Suppressor macrophage (primary cell): Measurements from ENCODE around the gene UQCRH.
A peak's percentile ranks its signal among the peaks of the same experiment; 100 is the strongest.
"Not testable (repeated sequence)": the region's sequence is repeated elsewhere in the genome, so short reads cannot be mapped to it uniquely, and the experiment has no call there.

Experiments used
- DNase-seq, 4 experiments: peaks; one replicate each; pipeline ENCODE4 v3.0.0-alpha.2; 2020 to 2022

Gene UQCRH

GRCh38 chr1:46300673-46301405 is 2.7 kb upstream of the UQCRH start:
- peak in 3 of 4 experiments; percentile 20 to 31 (median 20) for DNase-seq

- peak; percentile 9 to 49 (median 44) for DNase-seq
Observed at GRCh38 chr1:46301406-46301807, 2.1 kb upstream of the UQCRH start.

- DNase-seq = peak; percentile 62 to 80 (median 70)
Observed at GRCh38 chr1:46301808-46302640, 1.5 kb upstream of the UQCRH start.

GRCh38 chr1:46302641-46303037 is 859 bp upstream of the UQCRH start:
- peak; percentile 25 to 67 (median 42) for DNase-seq

- no peak for DNase-seq
Observed at GRCh38 chr1:46303872-46304326, 401 bp downstream of the UQCRH start.

- DNase-seq = no peak
Observed at GRCh38 chr1:46306159-46306530, 2.6 kb downstream of the UQCRH start.

GRCh38 chr1:46309401-46310159 is 6.1 kb downstream of the UQCRH start:
- no peak for DNase-seq

- DNase-seq = peak in 1 of 4 experiments; percentile 30
Observed at GRCh38 chr1:46310321-46310720, 6.8 kb downstream of the UQCRH start.

GRCh38 chr1:46315669-46316403 is 12.3 kb downstream of the UQCRH start:
- DNase-seq = no peak

GRCh38 chr1:46317323-46317722 is 13.8 kb downstream of the UQCRH start:
- no peak for DNase-seq

GRCh38 chr1:46319301-46319700 is 15.8 kb downstream of the UQCRH start:
- DNase-seq = not testable (repeated sequence)

GRCh38 chr1:46319960-46320914 is 16.7 kb downstream of the UQCRH start:
- not testable (repeated sequence) for DNase-seq

GRCh38 chr1:46322191-46322590 is 18.7 kb downstream of the UQCRH start:
- DNase-seq = not testable (repeated sequence)

- DNase-seq = not testable (repeated sequence)
Observed at GRCh38 chr1:46325285-46326076, 22.0 kb downstream of the UQCRH start.

- DNase-seq = not testable (repeated sequence)
Observed at GRCh38 chr1:46328182-46328581, 24.7 kb downstream of the UQCRH start.

- DNase-seq = not testable (repeated sequence)
Observed at GRCh38 chr1:46329807-46330206, 26.3 kb downstream of the UQCRH start.

- DNase-seq = not testable (repeated sequence)
Observed at GRCh38 chr1:46330381-46330780, 26.9 kb downstream of the UQCRH start.

- DNase-seq = not testable (repeated sequence)
Observed at GRCh38 chr1:46331786-46332540, 28.5 kb downstream of the UQCRH start.
